Keratinocyte (primary cell): ENCODE data around the gene SSH2. TPM values are rescaled to one million over a fixed set of nuclear protein-coding genes. Genes with fewer than 3 reads are reported as not detected.

Experiments
- DNase-seq: peaks from one replicate; pipeline ENCODE4 v3.0.0-alpha.2; 2011; ENCODE audit warnings: low read depth, missing footprints, low spot score
- FAIRE-seq: peaks from 2 replicates; lab custom pipeline; 2011; peaks lifted over from hg19 to GRCh38; lab: Jason Lieb, UNC
- H2AFZ ChIP-seq: 2 replicates; pipeline ENCODE4 v1.6.0; 2012; ENCODE audit warnings: low read length, control low read depth, inconsistent platforms; ENCODE audit not compliant: control insufficient read depth
- H3K27ac ChIP-seq: 2 replicates; pipeline ENCODE4 v1.5.1; 2011; ENCODE audit warnings: low read length; ENCODE audit not compliant: control insufficient read depth, insufficient read depth
- H3K27me3 ChIP-seq: 3 replicates; pipeline ENCODE4 v1.6.0; 2011; ENCODE audit warnings: low read length; ENCODE audit not compliant: control insufficient read depth, insufficient read depth; ENCODE audit errors: extremely low read depth
- H3K36me3 ChIP-seq, 2 experiments: 2 replicates in 1 of 2; 3 replicates in 1 of 2; pipeline ENCODE4 v1.5.1; 2011; ENCODE audit warnings: low read length in 2 of 2, mild to moderate bottlenecking in 1 of 2; ENCODE audit not compliant: control insufficient read depth in 2 of 2, insufficient read depth in 2 of 2; ENCODE audit errors: extremely low read depth in 1 of 2
- H3K4me1 ChIP-seq: 3 replicates; pipeline ENCODE4 v1.5.1; 2011; ENCODE audit warnings: low read length; ENCODE audit not compliant: control insufficient read depth, insufficient read depth; ENCODE audit errors: extremely low read depth
- H3K4me2 ChIP-seq: 3 replicates; pipeline ENCODE4 v1.6.0; 2011; ENCODE audit warnings: low read depth, low read length; ENCODE audit not compliant: control insufficient read depth, insufficient read depth; ENCODE audit errors: extremely low read depth
- H3K4me3 ChIP-seq, 3 experiments: fragments of 200-600 bp in 1 of 3; sonication (generic) in 1 of 3; 2 replicates in 2 of 3; 3 replicates in 1 of 3; pipeline ENCODE4 v1.5.1; 2011 to 2016; ENCODE audit warnings: low read length in 3 of 3, mild to moderate bottlenecking in 3 of 3, control low read depth in 2 of 3, inconsistent platforms in 1 of 3, low read depth in 1 of 3, mixed read lengths in 1 of 3, mixed run types in 1 of 3, moderate library complexity in 1 of 3; ENCODE audit not compliant: control insufficient read depth in 2 of 3, insufficient read depth in 2 of 3; ENCODE audit errors: extremely low read depth in 1 of 3
- H3K79me2 ChIP-seq: 2 replicates; pipeline ENCODE4 v1.6.0; 2012; ENCODE audit warnings: low read length; ENCODE audit not compliant: control insufficient read depth, insufficient read depth
- H3K9ac ChIP-seq: 3 replicates; pipeline ENCODE4 v1.6.0; 2011; ENCODE audit warnings: low read length; ENCODE audit not compliant: control insufficient read depth, insufficient read depth; ENCODE audit errors: extremely low read depth
- H3K9me1 ChIP-seq: 3 replicates; pipeline ENCODE4 v1.6.0; 2011; ENCODE audit warnings: low read length; ENCODE audit not compliant: control insufficient read depth, insufficient read depth; ENCODE audit errors: extremely low read depth
- H3K9me3 ChIP-seq: 2 replicates; pipeline ENCODE4 v1.5.1; 2012; ENCODE audit warnings: low read depth, low read length; ENCODE audit not compliant: control insufficient read depth
- H4K20me1 ChIP-seq: 3 replicates; pipeline ENCODE4 v1.6.0; 2011; ENCODE audit warnings: low read length; ENCODE audit not compliant: control insufficient read depth, insufficient read depth; ENCODE audit errors: extremely low read depth
- CTCF ChIP-seq, 3 experiments: IDR thresholded peaks in 1 of 3; conservative IDR thresholded peaks in 1 of 3; optimal IDR thresholded peaks in 1 of 3; 2 replicates in 2 of 3; 3 replicates in 1 of 3; pipeline versions ENCODE3 to v1.5.1; 2011; ENCODE audit warnings: low read length in 3 of 3, mild to moderate bottlenecking in 3 of 3, moderate library complexity in 2 of 3, control low read depth in 1 of 3, inconsistent platforms in 1 of 3; ENCODE audit not compliant: insufficient read depth in 2 of 3; ENCODE audit errors: extremely low read depth in 1 of 3
- EZH2 ChIP-seq: IDR thresholded peaks from one replicate; pipeline ENCODE4 v1.6.1; 2012; ENCODE audit warnings: inconsistent platforms, mild to moderate bottlenecking, low read length, moderate library complexity
- dilution Hi-C: fragments of 300-500 bp; cut with MboI; formaldehyde crosslinking; loops from one replicate; pipeline ENCODE4 v1.7.0; 2020; ENCODE audit warnings: low sequenced_read_pairs; ENCODE audit not compliant: extremely low pct_ligation_motif_present
- polyA plus RNA-seq, 5 experiments: library from polyadenylated mRNA; depleted of rRNA in 3 of 5; stranded (reverse) in 3 of 5; stranded (forward) in 1 of 5; unstranded in 1 of 5; fragments of >200 nt; gene quantifications; 1 replicate in 1 of 5; 2 replicates in 3 of 5; 3 replicates in 1 of 5; pipeline versions ENCODE4 v1.2.1 to v1.2.3, GENCODE V29; 2011 to 2012; ENCODE audit warnings: missing spikeins in 2 of 5, low read depth in 1 of 5, low replicate concordance in 1 of 5

The SSH2 gene
- polyA plus RNA-seq, 1 donor (not counting 4 experiments of a cell fraction or from before 2014, with no cell fraction given), result 13.9 TPM

DNA sequence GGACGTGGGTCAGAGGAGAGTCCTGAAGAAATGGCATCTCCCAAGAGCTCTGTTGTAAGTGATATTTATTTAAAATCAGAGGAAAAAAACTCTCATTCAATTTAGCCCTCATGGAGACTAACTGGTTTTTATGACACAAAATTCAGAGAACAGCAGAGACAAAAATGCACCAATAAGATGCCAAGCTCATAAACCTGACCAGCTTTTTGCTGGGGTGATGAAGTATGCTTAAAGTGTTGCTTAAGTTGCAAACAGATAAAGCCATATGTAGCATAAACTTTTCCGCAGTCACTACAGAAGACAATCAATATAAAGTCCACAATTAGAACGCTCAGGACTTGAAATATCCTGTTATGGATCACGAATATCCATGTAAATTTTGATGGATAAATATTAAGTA, 183.4 kb downstream of the SSH2 start:
- Histone ChIP-seq H3K9me3 (no peaks in the 10 kb centered on the region), H3K4me2 (no peak overlapping the region), H3K27ac (no peak overlapping the region), H3K4me3 (no peak overlapping the region), H3K36me3 (no peaks in the 10 kb centered on the region), H2AFZ (no peak overlapping the region), H4K20me1 (no peaks in the 10 kb centered on the region), H3K27me3 (no peaks in the 10 kb centered on the region), H3K9ac (no peak overlapping the region), H3K79me2 (no peaks in the 10 kb centered on the region), H3K9me1 (no peaks in the 10 kb centered on the region), H3K4me1 (peaks cover 27% of the 10 kb centered on the region)
- FAIRE-seq, result no peak
- dilution Hi-C loops, result no loop called here
- no peak for TF ChIP-seq CTCF (optimal IDR thresholded peaks at IDR 0.05 in 1 of 3, IDR thresholded peaks at IDR 0.05 in 1 of 3, conservative IDR thresholded peaks at IDR 0.05 in 1 of 3; ENCODE audit: extremely low read depth in 1 of 3, insufficient read depth in 2 of 3, low read length in 3 of 3)
- no peak for TF ChIP-seq EZH2
- no peak for DNase-seq

- no peaks in the 10 kb centered on the region for H4K20me1 ChIP-seq
- no peak overlapping the region for H3K4me2 ChIP-seq
- H3K36me3 ChIP-seq, result no peaks in the 10 kb centered on the region
- TF ChIP-seq EZH2 (no peak), CTCF (optimal IDR thresholded peaks at IDR 0.05 in 1 of 3, IDR thresholded peaks at IDR 0.05 in 1 of 3, conservative IDR thresholded peaks at IDR 0.05 in 1 of 3; ENCODE audit: extremely low read depth in 1 of 3, insufficient read depth in 2 of 3, low read length in 3 of 3) (no peak)
- H2AFZ ChIP-seq, result no peak overlapping the region
- no peaks in the 10 kb centered on the region for H3K9me1 ChIP-seq
- H3K4me3 ChIP-seq, result no peak overlapping the region
- dilution Hi-C loops, result no loop called here
- H3K27me3 ChIP-seq, result no peaks in the 10 kb centered on the region
- FAIRE-seq (no peak), DNase-seq (no peak)
- H3K4me1 ChIP-seq, result peaks cover 17% of the 10 kb centered on the region
- H3K79me2 ChIP-seq, result no peaks in the 10 kb centered on the region
- H3K27ac ChIP-seq, result peak overlapping the region; percentile 83
- H3K9ac ChIP-seq, result peak overlapping the region; percentile 32
- H3K9me3 ChIP-seq, result no peaks in the 10 kb centered on the region
Observed at GRCh38 chr17:29744121-29744520, 185.9 kb downstream of the SSH2 start.
